Cortex of kidney (tissue), 1 donor: ENCODE data around the gene GBP2.

Source experiments
- DNase-seq: peaks from one replicate; lab custom pipeline; 2025; lab: John Stamatoyannopoulos, UW

GBP2 gene

DNA sequence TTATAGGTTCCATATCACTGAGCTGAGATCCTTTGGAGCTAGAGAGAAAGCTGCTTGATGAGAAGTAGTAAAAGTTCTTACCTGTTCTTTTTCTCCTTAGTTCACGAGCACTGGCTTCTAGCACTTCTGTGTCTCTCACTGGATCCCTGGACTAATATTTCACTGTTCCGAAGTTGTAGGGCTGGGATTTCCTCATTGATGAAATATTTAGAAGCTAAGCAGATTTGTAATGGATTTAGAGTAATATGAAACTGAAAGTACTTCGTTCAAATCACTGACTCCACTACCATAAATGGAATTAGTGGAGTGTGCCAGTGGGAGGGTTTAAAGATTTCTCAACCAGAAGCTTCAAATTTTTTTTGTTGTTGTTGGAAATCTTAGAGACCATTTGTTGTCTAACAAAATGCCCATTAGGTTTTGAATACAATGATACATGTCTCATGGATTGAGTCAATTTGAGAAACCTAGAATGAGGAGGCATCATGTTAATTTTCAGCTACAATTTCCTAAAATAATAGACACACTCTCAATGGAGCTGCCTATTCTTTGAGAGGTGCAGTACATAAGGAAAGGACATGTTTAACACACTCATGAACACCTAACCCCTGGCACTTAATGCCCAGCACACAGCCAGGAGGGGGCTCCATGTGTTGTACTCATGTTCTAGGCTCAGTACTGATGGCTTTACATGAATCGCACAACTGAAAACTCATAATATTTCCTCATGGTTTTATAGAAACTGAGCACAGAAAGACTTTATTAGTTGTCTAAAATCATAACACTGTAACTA lies 60.6 kb downstream of the GBP2 start, which contains the start of gene GBP1:
GBP1 (minus strand) TSS at position 130 of the 790 bp plus-strand sequence. CDS start 1,974 bp downstream, outside the sequence.
- DNase-seq, result no peak

DNA sequence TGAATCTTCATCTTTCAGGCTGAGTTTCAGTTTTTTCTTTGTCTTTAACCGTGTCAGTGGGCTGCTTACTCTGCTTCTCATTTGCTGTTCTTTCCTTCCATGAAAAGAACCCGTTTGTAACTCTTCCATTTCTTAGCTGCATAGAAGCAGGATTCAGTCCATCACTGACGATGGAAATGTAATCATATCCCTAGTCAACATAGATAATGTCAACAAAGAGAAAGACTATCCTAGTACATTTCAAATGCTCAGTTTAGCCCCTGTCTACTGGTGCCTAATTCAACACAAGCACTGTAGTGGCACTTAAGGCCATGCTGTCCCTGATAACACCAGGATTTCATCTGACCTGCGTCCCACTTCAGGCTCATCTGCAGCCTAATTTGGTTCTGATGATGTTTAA lies 61.3 kb downstream of the GBP2 start:
- DNase-seq, result no peak

DNA sequence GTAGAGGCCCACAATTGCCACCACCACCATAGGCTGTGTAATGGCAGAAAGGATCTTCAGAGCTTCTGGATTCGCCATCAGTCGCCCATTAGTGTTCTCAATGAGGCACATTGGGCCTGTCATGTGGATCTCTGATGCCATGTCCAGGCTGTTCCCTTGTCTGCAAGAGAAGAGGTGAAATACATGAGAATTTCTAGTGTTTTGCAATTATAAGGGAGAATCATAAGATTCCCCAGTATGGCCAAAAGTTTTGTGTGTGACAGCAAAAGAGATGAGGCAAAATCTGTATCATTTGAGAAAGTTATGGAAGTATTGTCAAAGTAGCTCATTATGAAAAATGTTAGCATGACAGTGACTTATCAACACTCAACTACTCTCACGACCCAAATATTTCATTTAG lies 62.8 kb downstream of the GBP2 start:
- no peak for DNase-seq

DNA sequence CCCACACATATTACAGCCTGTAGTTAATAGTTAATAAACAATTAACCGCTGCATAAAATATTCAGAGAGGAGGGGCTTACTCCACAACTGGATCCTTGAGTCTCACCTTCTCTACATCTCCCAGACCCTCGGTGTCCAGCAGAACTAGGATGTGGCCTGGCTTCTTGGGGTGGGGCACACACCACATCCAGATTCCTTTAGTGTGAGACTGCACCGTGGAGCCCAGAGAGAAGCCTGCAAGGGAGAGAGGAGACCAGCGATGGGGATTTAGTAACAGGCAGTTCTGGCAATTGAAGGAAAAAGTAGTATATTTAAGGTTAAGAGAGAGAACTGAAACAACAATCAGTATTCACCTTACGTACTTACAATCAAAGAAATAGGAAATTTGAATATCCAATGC lies 65.8 kb downstream of the GBP2 start:
- no peak for DNase-seq
